GM12801 (cell line): ENCODE results near the gene RPS27L.

Experiments used
- TF ChIP-seq, protein P1 (sequence below): IDR thresholded peaks from one replicate; pipeline ENCODE4 v1.5.1; 2011; ENCODE audit warnings: control low read depth; ENCODE audit not compliant: insufficient read length; ENCODE audit errors: extremely low read depth

Gene RPS27L

DNA sequence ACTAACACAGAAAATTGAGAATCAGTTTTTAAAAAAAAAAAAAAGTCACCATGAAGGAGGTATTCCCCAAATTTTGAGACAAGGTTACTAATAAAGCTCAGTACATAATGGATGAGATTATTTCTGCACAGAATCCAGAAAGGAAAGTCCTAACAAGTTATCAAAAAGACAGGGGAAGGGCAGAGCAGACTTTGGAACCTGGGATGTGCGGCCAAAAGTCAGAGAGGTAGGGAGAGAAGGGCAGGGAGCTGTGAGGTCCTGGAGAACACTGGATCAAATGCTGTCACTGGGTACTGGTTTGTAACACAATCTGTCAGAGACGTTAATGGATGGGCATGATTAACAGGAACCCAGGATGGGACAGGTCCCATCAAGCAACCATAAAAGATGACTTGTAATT lies 47.8 kb downstream of the RPS27L start:
- TF ChIP-seq, protein P1, sequence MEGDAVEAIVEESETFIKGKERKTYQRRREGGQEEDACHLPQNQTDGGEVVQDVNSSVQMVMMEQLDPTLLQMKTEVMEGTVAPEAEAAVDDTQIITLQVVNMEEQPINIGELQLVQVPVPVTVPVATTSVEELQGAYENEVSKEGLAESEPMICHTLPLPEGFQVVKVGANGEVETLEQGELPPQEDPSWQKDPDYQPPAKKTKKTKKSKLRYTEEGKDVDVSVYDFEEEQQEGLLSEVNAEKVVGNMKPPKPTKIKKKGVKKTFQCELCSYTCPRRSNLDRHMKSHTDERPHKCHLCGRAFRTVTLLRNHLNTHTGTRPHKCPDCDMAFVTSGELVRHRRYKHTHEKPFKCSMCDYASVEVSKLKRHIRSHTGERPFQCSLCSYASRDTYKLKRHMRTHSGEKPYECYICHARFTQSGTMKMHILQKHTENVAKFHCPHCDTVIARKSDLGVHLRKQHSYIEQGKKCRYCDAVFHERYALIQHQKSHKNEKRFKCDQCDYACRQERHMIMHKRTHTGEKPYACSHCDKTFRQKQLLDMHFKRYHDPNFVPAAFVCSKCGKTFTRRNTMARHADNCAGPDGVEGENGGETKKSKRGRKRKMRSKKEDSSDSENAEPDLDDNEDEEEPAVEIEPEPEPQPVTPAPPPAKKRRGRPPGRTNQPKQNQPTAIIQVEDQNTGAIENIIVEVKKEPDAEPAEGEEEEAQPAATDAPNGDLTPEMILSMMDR: no peak

DNA sequence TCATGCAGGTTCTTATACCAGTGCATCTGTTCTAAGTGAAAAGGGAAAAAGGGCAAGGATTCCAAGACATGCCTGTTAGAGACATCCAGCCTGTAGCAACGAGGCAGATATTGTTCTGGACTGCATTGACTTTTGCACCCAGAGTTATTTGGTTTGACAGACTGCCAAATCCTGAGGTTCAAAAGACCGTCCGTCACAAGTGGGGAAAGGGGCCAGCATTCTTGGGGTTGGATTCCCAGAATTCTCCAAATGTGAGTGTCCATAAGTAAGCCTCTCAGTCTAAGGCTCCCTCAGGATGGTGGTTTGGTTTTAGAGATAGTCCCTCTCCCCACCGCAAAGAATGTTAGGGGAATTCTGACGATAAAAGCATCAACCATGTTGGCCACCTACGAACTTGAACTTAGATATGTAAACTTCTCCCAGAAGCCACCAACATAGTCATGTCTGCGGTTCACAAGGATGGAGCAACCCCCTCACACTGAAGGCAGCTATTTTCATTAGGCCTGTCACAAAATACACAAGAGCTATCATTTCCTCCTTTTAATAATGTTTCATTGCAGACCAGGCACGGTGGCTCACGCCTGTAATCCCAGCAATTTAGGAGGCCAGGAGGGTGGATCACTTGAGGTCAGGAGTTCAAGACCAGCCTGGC lies 49.3 kb downstream of the RPS27L start:
- TF ChIP-seq, protein P1: no peak

DNA sequence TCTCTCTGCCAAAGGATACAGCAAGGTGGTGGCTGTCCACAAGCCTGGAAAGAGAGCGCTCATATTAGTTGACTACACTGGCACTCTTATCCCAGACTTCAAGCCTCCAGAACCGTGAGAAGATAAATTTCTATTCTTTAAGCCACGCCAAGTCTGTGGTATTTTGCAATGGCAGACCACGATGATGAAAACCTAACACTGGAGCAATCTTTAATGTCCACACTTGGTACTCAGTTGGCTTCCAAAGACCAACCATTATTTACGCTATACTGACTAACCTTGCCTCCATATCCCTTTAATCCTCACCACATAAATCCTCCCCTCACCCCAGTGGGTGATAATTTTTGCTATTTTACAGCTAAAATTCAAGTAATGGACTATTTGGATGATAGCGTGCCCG lies 52.5 kb downstream of the RPS27L start:
- TF ChIP-seq, protein P1: no peak

DNA sequence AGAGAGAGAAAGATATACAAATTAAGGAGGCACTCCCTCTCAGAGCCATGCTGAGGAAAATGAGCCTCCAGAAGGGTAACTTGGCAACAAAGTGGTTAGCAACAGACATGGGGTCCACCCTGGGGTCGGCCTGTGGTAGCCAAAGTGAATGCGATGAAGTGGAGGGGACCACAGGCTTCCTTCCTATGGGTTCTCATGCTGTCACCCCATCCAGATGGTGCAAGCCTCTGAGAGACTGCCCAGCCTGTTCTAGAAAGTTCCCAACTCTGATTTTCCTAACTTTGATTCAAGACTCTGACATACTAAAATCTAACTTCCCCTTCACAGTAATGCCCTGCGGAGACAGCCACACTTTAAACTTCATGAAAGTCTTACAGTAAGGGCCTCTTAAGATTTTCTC lies 53.9 kb downstream of the RPS27L start:
- TF ChIP-seq, protein P1: no peak
